HEK293T (cell line): ENCODE measurements around the gene GALNT7.

Experiments used
- CTCF ChIA-PET: fragments of 350-600 bp; formaldehyde crosslinking; extraction: SDS; loops from one replicate; lab custom pipeline; 2021; ENCODE audit warnings: antibody characterized with exemption, inconsistent platforms; lab: Yijun Ruan, JAX
- POLR2A ChIA-PET: fragments of 350-600 bp; formaldehyde crosslinking; extraction: SDS; loops from one replicate; lab custom pipeline; 2020; ENCODE audit warnings: antibody characterized with exemption, inconsistent platforms; lab: Yijun Ruan, JAX
- DNase-seq: peaks from one replicate; pipeline ENCODE4 v3.0.0; 2012; ENCODE audit warnings: mixed read lengths; ENCODE audit errors: extremely low spot score
- ARNT ChIP-seq: fragments of 450-650 bp; IDR thresholded peaks from 2 replicates; pipeline ENCODE4 v1.6.1; 2017; ENCODE audit warnings: mild to moderate bottlenecking
- BHLHE40 ChIP-seq: fragments of 450-650 bp; IDR thresholded peaks from 2 replicates; pipeline ENCODE4 v1.6.1; 2016; ENCODE audit warnings: mild to moderate bottlenecking, moderate library complexity, borderline replicate concordance
- CTBP1 ChIP-seq: fragments of 450-650 bp; IDR thresholded peaks from 2 replicates; pipeline ENCODE4 v1.6.1; 2016; ENCODE audit warnings: borderline replicate concordance
- ELF4 ChIP-seq: fragments of 450-650 bp; IDR thresholded peaks from 2 replicates; pipeline ENCODE4 v1.6.1; 2017; ENCODE audit warnings: antibody characterized with exemption
- FOXA1 ChIP-seq: fragments of 450-650 bp; IDR thresholded peaks from 2 replicates; pipeline ENCODE4 v1.6.1; 2016; ENCODE audit warnings: mild to moderate bottlenecking
- FOXK2 ChIP-seq: fragments of 450-650 bp; IDR thresholded peaks from 2 replicates; pipeline ENCODE4 v1.6.1; 2016; ENCODE audit warnings: mild to moderate bottlenecking
- FOXM1 ChIP-seq: fragments of 450-650 bp; IDR thresholded peaks from 2 replicates; pipeline ENCODE4 v1.6.1; 2017; ENCODE audit warnings: mild to moderate bottlenecking, borderline replicate concordance
- HDGF ChIP-seq: fragments of 450-650 bp; IDR thresholded peaks from 2 replicates; pipeline ENCODE4 v1.6.1; 2017; ENCODE audit warnings: antibody characterized with exemption, borderline replicate concordance
- L3MBTL2 ChIP-seq: fragments of 450-650 bp; conservative IDR thresholded peaks from 2 replicates; pipeline ENCODE4 v1.6.1; 2016; ENCODE audit warnings: mild to moderate bottlenecking
- LEF1 ChIP-seq: fragments of 450-650 bp; IDR thresholded peaks from 2 replicates; pipeline ENCODE4 v1.6.1; 2017; ENCODE audit warnings: mild to moderate bottlenecking, borderline replicate concordance
- NFRKB ChIP-seq: fragments of 450-650 bp; IDR thresholded peaks from 2 replicates; pipeline ENCODE4 v1.6.1; 2016; ENCODE audit warnings: mild to moderate bottlenecking, moderate library complexity
- SP1 ChIP-seq: fragments of 450-650 bp; IDR thresholded peaks from 2 replicates; pipeline ENCODE4 v1.6.1; 2017
- SUZ12 ChIP-seq: fragments of 450-650 bp; IDR thresholded peaks from 2 replicates; pipeline ENCODE4 v1.6.1; 2016; ENCODE audit warnings: mild to moderate bottlenecking
- TARDBP ChIP-seq: fragments of 450-650 bp; IDR thresholded peaks from 2 replicates; pipeline ENCODE4 v1.6.1; 2016
- ZNF384 ChIP-seq: fragments of 450-650 bp; IDR thresholded peaks from 2 replicates; pipeline ENCODE4 v1.6.1; 2016
- TF ChIP-seq, protein P1 (sequence below): fragments of 450-650 bp; IDR thresholded peaks from 2 replicates; pipeline ENCODE4 v1.6.1; 2016

The GALNT7 gene

GRCh38 chr4:173269280-173269679 lies 100.7 kb downstream of the GALNT7 start:
- no peak for DNase-seq
- CTCF ChIA-PET: interaction anchor here (0.6 to 1.2 kb wide), 3 partner anchors 12 to 256 kb away, joined by 3 to 4 read pairs (median 4); no protein-coding TSS in a partner anchor
- POLR2A ChIA-PET: interaction anchor here (1.2 kb wide), 1 partner anchor 65 kb away, joined by 4 read pairs; the partner anchor contains the start of gene HMGB2

DNA sequence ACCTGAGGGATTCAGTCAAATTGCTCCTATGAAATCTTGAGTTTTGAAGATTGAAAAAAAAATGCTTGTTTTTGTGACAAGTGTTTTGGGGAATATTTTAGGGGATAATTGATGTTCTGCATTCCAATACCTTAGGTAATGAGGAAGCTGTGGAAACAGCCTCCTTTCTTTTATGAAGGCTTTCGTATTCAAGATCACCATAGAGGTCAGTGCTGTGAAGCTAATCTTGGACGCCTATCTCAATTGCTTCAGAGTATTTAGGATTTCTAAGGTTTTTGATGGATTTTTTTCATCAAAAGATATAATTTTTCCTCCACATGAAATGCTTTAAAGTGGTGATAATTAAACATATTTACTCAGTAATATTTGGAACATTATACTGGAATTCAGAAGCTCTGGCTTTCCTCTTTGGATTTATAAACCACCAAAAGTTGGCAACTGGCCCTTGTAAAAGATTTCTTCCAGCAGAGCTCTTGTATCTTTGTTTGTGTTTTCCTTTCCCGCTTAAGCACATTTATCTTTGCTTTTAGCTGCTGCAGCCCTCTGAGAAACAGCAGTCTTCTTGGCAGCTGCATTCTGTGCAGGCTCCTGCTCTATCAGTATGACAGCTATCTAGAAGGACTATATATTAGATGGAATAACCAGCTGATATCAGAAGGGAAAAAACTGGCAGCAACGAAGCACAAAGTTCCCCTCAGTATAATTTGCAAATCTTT lies 101.9 kb downstream of the GALNT7 start:
- DNase-seq: no peak
- CTCF ChIA-PET: interaction anchor here (0.6 to 1.8 kb wide), 9 partner anchors 13 to 257 kb away, joined by 3 to 7 read pairs (median 3); no protein-coding TSS in a partner anchor
- POLR2A ChIA-PET: interaction anchor here (0.6 kb wide), 2 partner anchors 11 to 110 kb away, joined by 3 read pairs; no protein-coding TSS in a partner anchor
- TF ChIP-seq BHLHE40: no peak
- TF ChIP-seq, protein P1, sequence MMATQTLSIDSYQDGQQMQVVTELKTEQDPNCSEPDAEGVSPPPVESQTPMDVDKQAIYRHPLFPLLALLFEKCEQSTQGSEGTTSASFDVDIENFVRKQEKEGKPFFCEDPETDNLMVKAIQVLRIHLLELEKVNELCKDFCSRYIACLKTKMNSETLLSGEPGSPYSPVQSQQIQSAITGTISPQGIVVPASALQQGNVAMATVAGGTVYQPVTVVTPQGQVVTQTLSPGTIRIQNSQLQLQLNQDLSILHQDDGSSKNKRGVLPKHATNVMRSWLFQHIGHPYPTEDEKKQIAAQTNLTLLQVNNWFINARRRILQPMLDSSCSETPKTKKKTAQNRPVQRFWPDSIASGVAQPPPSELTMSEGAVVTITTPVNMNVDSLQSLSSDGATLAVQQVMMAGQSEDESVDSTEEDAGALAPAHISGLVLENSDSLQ: no peak
- no peak for TF ChIP-seq L3MBTL2
- no peak for TF ChIP-seq SUZ12
- TF ChIP-seq CTBP1: no peak
- TF ChIP-seq NFRKB: no peak
- no peak for TF ChIP-seq LEF1
- TF ChIP-seq SP1: no peak
- TF ChIP-seq FOXK2: no peak
- no peak for TF ChIP-seq ARNT
- TF ChIP-seq HDGF: no peak
- TF ChIP-seq ELF4: no peak

More at GRCh38 chr4:173269280-173269679, 100.7 kb downstream of the GALNT7 start:
- TF ChIP-seq FOXA1: no peak
- no peak for TF ChIP-seq L3MBTL2
- no peak for TF ChIP-seq HDGF
- no peak for TF ChIP-seq ZNF384
- TF ChIP-seq LEF1: no peak
- no peak for TF ChIP-seq ELF4
- TF ChIP-seq FOXM1: no peak
- no peak for TF ChIP-seq NFRKB
- TF ChIP-seq CTBP1: no peak
- no peak for TF ChIP-seq ARNT
- no peak for TF ChIP-seq SP1
- no peak for TF ChIP-seq BHLHE40

GRCh38 chr4:173272314-173272713 lies 103.7 kb downstream of the GALNT7 start:
- CTCF ChIA-PET: no interaction called here
- no peak for DNase-seq
- TF ChIP-seq TARDBP (no peak), NFRKB (no peak), FOXA1 (no peak), ELF4 (no peak), CTBP1 (no peak), BHLHE40 (no peak), LEF1 (no peak), FOXK2 (no peak), L3MBTL2 (no peak), ARNT (no peak), ZNF384 (no peak), SP1 (no peak), HDGF (no peak), FOXM1 (no peak), SUZ12 (no peak)
- TF ChIP-seq, protein P1: no peak
- POLR2A ChIA-PET: no interaction called here

GRCh38 chr4:173272996-173273395 lies 104.4 kb downstream of the GALNT7 start:
- DNase-seq: no peak
- TF ChIP-seq ELF4: no peak
- no peak for TF ChIP-seq TARDBP
- no peak for TF ChIP-seq L3MBTL2
- no peak for TF ChIP-seq ZNF384
- no peak for TF ChIP-seq SP1
- TF ChIP-seq SUZ12: no peak
- no peak for TF ChIP-seq LEF1
- TF ChIP-seq BHLHE40: no peak
- no peak for TF ChIP-seq HDGF
- no peak for TF ChIP-seq NFRKB
- no peak for TF ChIP-seq CTBP1
- TF ChIP-seq FOXA1: no peak
- TF ChIP-seq FOXM1: no peak
- TF ChIP-seq, protein P1: no peak
- TF ChIP-seq ARNT: no peak
- no peak for TF ChIP-seq FOXK2
- POLR2A ChIA-PET: no interaction called here
- CTCF ChIA-PET: no interaction called here

DNA sequence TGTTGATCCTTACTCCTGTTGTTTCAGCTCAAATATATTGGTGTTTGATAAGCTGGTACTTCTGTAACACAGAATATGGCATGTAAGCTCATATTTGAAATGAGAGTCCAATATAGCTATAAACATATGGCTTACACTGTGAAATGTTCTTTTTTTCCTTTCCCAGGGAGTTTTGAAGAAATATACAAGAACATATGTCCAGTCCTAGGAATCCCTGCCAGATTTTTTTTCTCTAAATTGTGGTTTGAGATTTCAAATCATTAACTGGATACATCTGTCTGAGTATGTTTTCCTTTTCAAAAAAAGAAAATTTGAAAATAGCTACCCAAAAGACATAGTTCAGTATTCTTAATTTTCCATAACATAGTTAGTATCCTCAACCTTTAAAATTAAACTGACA lies 105.3 kb downstream of the GALNT7 start:
- POLR2A ChIA-PET: no interaction called here
- CTCF ChIA-PET: interaction anchor here (0.6 to 3.6 kb wide), 2 partner anchors 28 kb away, joined by 4 to 20 read pairs; no protein-coding TSS in a partner anchor
- TF ChIP-seq, protein P1: no peak
- no peak for TF ChIP-seq CTBP1
- DNase-seq: no peak
